ENCODE results near the gene GLRX5. TPM values are rescaled to one million over a fixed set of nuclear protein-coding genes. Genes with fewer than 3 reads are reported as not detected.

The GLRX5 gene
- total RNA-seq, 4 donors from 2014 or later = 28.0 to 83.2 (median 74.0) TPM

GRCh38 chr14:95547272-95547625, 12.4 kb downstream of the GLRX5 start:
- TF ChIP-seq POLR2A (IDR thresholded peaks at IDR 0.05) (no peak), CTCF (IDR thresholded peaks at IDR 0.05 in 4 of 5, conservative IDR thresholded peaks at IDR 0.05 in 1 of 5) (no peak)
- H3K4me1 ChIP-seq = peaks cover 23 to 35% of the 10 kb centered on the region in 2 donors
- H3K27ac ChIP-seq = no peak overlapping the region
- no peak for ATAC-seq
- H3K9me3 ChIP-seq = no peaks in the 10 kb centered on the region
- H3K36me3 ChIP-seq = no peaks in the 10 kb centered on the region
- no peaks in the 10 kb centered on the region for H3K27me3 ChIP-seq
- DNase-seq = no peak
- H3K4me3 ChIP-seq = no peak overlapping the region
- intact Hi-C loops (cut with DNase I; ENCODE audit: low total_unique reads) = no loop called here
- in situ Hi-C loops (cut with MboI; ENCODE audit: low sequenced_read_pairs in 4 of 4) = loop anchor here in 2 of 4 donors (25.0 kb wide), 2 partner anchors 385 to 410 kb away; partner anchors contain the start of gene DICER1 (in 1 of the 2)

- H3K27ac ChIP-seq = peak overlapping the region in 3 of 4 donors; percentile 15 to 26 (median 21)
- in situ Hi-C loops (cut with MboI; ENCODE audit: low sequenced_read_pairs in 4 of 4) = loop anchor here in 2 of 4 donors (25.0 kb wide), 2 partner anchors 385 to 410 kb away; partner anchors contain the start of gene DICER1 (in 1 of the 2)
- H3K4me1 ChIP-seq = peaks cover 22 to 31% of the 10 kb centered on the region in 2 donors
- DNase-seq = no peak
- H3K4me3 ChIP-seq = no peak overlapping the region
- no peaks in the 10 kb centered on the region for H3K9me3 ChIP-seq
- no peaks in the 10 kb centered on the region for H3K36me3 ChIP-seq
- intact Hi-C loops (cut with DNase I; ENCODE audit: low total_unique reads) = no loop called here
- H3K27me3 ChIP-seq = no peaks in the 10 kb centered on the region
- no peak for ATAC-seq
- TF ChIP-seq POLR2A (IDR thresholded peaks at IDR 0.05) = no peak
- no peak for TF ChIP-seq CTCF (IDR thresholded peaks at IDR 0.05 in 4 of 5, conservative IDR thresholded peaks at IDR 0.05 in 1 of 5)
Observed at GRCh38 chr14:95547626-95548327, 12.9 kb downstream of the GLRX5 start.

GRCh38 chr14:95548328-95548929, 13.6 kb downstream of the GLRX5 start:
- peak overlapping the region in 3 of 4 donors; percentile 15 to 26 (median 21) for H3K27ac ChIP-seq
- no peaks in the 10 kb centered on the region for H3K9me3 ChIP-seq
- H3K27me3 ChIP-seq = no peaks in the 10 kb centered on the region
- H3K4me3 ChIP-seq = no peak overlapping the region
- H3K4me1 ChIP-seq = peaks cover 22 to 24% of the 10 kb centered on the region in 2 donors
- no peaks in the 10 kb centered on the region for H3K36me3 ChIP-seq
- ATAC-seq (no peak), DNase-seq (no peak)
- intact Hi-C loops (cut with DNase I; ENCODE audit: low total_unique reads) (no loop called here), in situ Hi-C loops (cut with MboI; ENCODE audit: low sequenced_read_pairs in 4 of 4) (loop anchor here in 2 of 4 donors (25.0 kb wide), 2 partner anchors 386 to 411 kb away; partner anchors contain the start of gene DICER1 (in 1 of the 2))
- TF ChIP-seq CTCF (IDR thresholded peaks at IDR 0.05 in 4 of 5, conservative IDR thresholded peaks at IDR 0.05 in 1 of 5) (no peak), POLR2A (IDR thresholded peaks at IDR 0.05) (no peak)

- Histone ChIP-seq H3K36me3 (no peaks in the 10 kb centered on the region), H3K4me1 (peaks cover 22 to 24% of the 10 kb centered on the region in 2 donors), H3K9me3 (no peaks in the 10 kb centered on the region), H3K4me3 (no peak overlapping the region), H3K27ac (no peak overlapping the region), H3K27me3 (no peaks in the 10 kb centered on the region)
- in situ Hi-C loops (cut with MboI; ENCODE audit: low sequenced_read_pairs in 4 of 4) (loop anchor here (10.0 to 25.0 kb wide), 7 partner anchors 225 to 862 kb away; partner anchors contain the start of genes BDKRB1 (in 1 of the 4) and DICER1 (in 1 of the 4)), intact Hi-C loops (cut with DNase I; ENCODE audit: low total_unique reads) (no loop called here)
- no peak for DNase-seq
- ATAC-seq = no peak
- TF ChIP-seq POLR2A (IDR thresholded peaks at IDR 0.05) (no peak), CTCF (IDR thresholded peaks at IDR 0.05 in 4 of 5, conservative IDR thresholded peaks at IDR 0.05 in 1 of 5) (no peak)
Observed at GRCh38 chr14:95549656-95550585, 15.1 kb downstream of the GLRX5 start.

Measured in gastrocnemius medialis (tissue), 4 donors.